GM23338 (cell line): Measurements from ENCODE around the gene FIGN. TPM values are rescaled to one million over a fixed set of nuclear protein-coding genes. Genes with fewer than 3 reads are reported as not detected.

Experiments used
- EZH2 ChIP-seq: fragments of 200-600 bp; sonication (generic); IDR thresholded peaks from one replicate; pipeline ENCODE4 v1.8.0; 2017; ENCODE audit warnings: antibody characterized with exemption, mild to moderate bottlenecking, low read depth; ENCODE audit not compliant: unreplicated experiment
- JUNB ChIP-seq: IDR thresholded peaks from one replicate; pipeline ENCODE4 v1.6.1; 2016; ENCODE audit warnings: antibody characterized with exemption; ENCODE audit not compliant: unreplicated experiment
- POLR2AphosphoS5 ChIP-seq: IDR thresholded peaks from 2 replicates; pipeline ENCODE4 v1.6.1; 2016; ENCODE audit warnings: antibody characterized with exemption, low read depth
- STAT1 ChIP-seq: IDR thresholded peaks from one replicate; pipeline ENCODE4 v1.6.1; 2016; ENCODE audit warnings: antibody characterized with exemption; ENCODE audit not compliant: unreplicated experiment
- ZNF114 ChIP-seq: fragments of 250-450 bp; sonication (Bioruptor Pico); IDR thresholded peaks from 2 replicates; pipeline ENCODE4 v1.5.0; 2020; ENCODE audit warnings: mild to moderate bottlenecking, moderate library complexity
- polyA plus RNA-seq: library from polyadenylated mRNA; unstranded; fragments of >200 nt; fragmentation: Nextera tagmentation; extraction: Ambion mirVana; gene quantifications from 2 replicates; pipeline ENCODE4 v1.2.1, GENCODE V29; 2016
- total RNA-seq: library from RNA; depleted of rRNA; stranded (reverse); fragments of >200 nt; shearing (Covaris generic); gene quantifications from 2 replicates; pipeline ENCODE4 v1.2.3, GENCODE V29; 2014
- TF ChIP-seq, protein P1 (sequence below): fragments of 250-450 bp; sonication (Bioruptor Pico); IDR thresholded peaks from 2 replicates; pipeline ENCODE4 v1.5.0; 2020; ENCODE audit warnings: mild to moderate bottlenecking, moderate library complexity
- TF ChIP-seq, protein P2 (sequence below): IDR thresholded peaks from 2 replicates; pipeline ENCODE4 v1.6.1; 2016; ENCODE audit warnings: antibody characterized with exemption
- TF ChIP-seq, protein P3 (sequence below), 2 experiments: fragments of 200-600 bp in 1 of 2; sonication (generic) in 1 of 2; conservative IDR thresholded peaks; 2 replicates each; pipeline versions ENCODE4 v1.5.1 to v1.6.1; 2016 to 2017; ENCODE audit warnings: antibody characterized with exemption in 2 of 2, low read depth in 2 of 2, mild to moderate bottlenecking in 2 of 2, moderate library complexity in 1 of 2

The FIGN gene
- total and polyA plus RNA-seq, 2 experiments from 2014 or later = 17.2 to 23.6 TPM

DNA sequence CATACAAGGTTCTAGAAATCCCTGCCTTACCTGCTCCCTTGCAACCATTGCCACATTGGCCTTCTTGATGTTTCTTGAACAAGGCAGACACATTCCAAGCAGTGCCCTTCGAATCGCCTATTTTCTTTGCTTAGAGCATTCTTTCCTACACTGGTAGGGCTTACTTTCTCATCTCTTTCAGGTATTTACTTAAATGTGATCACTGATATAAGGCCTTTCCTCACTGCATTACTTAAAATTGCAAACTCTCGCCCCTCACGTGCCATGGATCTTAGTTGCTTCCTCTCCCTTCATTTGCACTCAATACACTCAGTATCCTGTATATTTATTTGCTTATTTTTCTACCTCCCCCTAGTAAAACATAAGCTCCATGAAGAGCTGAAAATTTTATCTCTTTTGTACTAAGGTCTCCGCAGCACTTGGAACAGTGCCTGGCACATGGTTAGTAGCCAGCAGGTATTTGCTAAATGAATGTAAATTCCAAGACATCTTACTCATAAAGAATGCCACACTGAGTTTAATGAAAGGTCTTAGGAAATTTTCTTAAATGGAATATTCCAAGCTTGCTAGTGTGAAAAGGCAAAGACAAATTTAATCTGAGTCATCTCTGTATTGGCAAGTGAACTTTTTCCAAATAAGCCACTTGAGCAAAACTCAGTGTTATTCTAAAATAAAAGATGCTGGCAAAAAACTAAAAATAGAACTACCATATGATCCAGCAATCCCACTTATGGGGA is 42.4 kb upstream of the FIGN start (continued):
- TF ChIP-seq, protein P1, sequence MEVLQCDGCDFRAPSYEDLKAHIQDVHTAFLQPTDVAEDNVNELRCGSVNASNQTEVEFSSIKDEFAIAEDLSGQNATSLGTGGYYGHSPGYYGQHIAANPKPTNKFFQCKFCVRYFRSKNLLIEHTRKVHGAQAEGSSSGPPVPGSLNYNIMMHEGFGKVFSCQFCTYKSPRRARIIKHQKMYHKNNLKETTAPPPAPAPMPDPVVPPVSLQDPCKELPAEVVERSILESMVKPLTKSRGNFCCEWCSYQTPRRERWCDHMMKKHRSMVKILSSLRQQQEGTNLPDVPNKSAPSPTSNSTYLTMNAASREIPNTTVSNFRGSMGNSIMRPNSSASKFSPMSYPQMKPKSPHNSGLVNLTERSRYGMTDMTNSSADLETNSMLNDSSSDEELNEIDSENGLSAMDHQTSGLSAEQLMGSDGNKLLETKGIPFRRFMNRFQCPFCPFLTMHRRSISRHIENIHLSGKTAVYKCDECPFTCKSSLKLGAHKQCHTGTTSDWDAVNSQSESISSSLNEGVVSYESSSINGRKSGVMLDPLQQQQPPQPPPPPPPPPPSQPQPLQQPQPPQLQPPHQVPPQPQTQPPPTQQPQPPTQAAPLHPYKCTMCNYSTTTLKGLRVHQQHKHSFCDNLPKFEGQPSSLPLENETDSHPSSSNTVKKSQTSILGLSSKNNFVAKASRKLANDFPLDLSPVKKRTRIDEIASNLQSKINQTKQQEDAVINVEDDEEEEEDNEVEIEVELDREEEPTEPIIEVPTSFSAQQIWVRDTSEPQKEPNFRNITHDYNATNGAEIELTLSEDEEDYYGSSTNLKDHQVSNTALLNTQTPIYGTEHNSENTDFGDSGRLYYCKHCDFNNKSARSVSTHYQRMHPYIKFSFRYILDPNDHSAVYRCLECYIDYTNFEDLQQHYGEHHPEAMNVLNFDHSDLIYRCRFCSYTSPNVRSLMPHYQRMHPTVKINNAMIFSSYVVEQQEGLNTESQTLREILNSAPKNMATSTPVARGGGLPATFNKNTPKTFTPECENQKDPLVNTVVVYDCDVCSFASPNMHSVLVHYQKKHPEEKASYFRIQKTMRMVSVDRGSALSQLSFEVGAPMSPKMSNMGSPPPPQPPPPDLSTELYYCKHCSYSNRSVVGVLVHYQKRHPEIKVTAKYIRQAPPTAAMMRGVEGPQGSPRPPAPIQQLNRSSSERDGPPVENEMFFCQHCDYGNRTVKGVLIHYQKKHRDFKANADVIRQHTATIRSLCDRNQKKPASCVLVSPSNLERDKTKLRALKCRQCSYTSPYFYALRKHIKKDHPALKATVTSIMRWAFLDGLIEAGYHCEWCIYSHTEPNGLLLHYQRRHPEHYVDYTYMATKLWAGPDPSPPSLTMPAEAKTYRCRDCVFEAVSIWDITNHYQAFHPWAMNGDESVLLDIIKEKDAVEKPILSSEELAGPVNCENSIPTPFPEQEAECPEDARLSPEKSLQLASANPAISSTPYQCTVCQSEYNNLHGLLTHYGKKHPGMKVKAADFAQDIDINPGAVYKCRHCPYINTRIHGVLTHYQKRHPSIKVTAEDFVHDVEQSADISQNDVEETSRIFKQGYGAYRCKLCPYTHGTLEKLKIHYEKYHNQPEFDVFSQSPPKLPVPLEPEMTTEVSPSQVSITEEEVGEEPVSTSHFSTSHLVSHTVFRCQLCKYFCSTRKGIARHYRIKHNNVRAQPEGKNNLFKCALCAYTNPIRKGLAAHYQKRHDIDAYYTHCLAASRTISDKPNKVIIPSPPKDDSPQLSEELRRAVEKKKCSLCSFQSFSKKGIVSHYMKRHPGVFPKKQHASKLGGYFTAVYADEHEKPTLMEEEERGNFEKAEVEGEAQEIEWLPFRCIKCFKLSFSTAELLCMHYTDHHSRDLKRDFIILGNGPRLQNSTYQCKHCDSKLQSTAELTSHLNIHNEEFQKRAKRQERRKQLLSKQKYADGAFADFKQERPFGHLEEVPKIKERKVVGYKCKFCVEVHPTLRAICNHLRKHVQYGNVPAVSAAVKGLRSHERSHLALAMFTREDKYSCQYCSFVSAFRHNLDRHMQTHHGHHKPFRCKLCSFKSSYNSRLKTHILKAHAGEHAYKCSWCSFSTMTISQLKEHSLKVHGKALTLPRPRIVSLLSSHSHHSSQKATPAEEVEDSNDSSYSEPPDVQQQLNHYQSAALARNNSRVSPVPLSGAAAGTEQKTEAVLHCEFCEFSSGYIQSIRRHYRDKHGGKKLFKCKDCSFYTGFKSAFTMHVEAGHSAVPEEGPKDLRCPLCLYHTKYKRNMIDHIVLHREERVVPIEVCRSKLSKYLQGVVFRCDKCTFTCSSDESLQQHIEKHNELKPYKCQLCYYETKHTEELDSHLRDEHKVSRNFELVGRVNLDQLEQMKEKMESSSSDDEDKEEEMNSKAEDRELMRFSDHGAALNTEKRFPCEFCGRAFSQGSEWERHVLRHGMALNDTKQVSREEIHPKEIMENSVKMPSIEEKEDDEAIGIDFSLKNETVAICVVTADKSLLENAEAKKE (CRISPR knock-in tag) = no peak
- no peak for TF ChIP-seq POLR2AphosphoS5
- TF ChIP-seq, protein P2, sequence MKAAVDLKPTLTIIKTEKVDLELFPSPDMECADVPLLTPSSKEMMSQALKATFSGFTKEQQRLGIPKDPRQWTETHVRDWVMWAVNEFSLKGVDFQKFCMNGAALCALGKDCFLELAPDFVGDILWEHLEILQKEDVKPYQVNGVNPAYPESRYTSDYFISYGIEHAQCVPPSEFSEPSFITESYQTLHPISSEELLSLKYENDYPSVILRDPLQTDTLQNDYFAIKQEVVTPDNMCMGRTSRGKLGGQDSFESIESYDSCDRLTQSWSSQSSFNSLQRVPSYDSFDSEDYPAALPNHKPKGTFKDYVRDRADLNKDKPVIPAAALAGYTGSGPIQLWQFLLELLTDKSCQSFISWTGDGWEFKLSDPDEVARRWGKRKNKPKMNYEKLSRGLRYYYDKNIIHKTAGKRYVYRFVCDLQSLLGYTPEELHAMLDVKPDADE = no peak
- no peak for TF ChIP-seq STAT1
- no peak for TF ChIP-seq JUNB
- TF ChIP-seq, protein P3, sequence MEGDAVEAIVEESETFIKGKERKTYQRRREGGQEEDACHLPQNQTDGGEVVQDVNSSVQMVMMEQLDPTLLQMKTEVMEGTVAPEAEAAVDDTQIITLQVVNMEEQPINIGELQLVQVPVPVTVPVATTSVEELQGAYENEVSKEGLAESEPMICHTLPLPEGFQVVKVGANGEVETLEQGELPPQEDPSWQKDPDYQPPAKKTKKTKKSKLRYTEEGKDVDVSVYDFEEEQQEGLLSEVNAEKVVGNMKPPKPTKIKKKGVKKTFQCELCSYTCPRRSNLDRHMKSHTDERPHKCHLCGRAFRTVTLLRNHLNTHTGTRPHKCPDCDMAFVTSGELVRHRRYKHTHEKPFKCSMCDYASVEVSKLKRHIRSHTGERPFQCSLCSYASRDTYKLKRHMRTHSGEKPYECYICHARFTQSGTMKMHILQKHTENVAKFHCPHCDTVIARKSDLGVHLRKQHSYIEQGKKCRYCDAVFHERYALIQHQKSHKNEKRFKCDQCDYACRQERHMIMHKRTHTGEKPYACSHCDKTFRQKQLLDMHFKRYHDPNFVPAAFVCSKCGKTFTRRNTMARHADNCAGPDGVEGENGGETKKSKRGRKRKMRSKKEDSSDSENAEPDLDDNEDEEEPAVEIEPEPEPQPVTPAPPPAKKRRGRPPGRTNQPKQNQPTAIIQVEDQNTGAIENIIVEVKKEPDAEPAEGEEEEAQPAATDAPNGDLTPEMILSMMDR (conservative IDR thresholded peaks at IDR 0.05; ENCODE audit: low read depth in 2 of 2) = no peak
- no peak for TF ChIP-seq ZNF114
- TF ChIP-seq EZH2 = no peak
